Measurements from ENCODE around the gene POU2F1.

DNA sequence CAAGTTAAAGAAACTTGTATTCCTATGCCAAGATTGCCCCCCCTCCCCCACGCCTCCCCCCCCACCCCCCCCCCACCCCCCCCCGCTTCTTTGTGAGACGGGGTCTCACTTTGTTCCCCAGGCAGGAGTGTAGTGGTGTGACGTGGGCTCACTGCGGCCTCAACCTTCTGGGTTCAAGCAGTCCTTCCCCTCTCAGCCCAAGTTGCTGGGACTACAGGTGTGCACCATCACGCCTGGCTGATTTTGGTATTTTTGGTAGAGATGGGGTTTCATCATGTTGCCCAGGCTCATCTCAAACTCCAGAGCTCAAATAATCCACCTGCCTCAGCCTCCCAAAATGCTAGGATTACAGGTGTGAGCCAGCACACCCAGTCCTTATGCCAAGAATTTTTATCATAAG lies 136.6 kb downstream of the POU2F1 start:
- TF ChIP-seq, protein P1, sequence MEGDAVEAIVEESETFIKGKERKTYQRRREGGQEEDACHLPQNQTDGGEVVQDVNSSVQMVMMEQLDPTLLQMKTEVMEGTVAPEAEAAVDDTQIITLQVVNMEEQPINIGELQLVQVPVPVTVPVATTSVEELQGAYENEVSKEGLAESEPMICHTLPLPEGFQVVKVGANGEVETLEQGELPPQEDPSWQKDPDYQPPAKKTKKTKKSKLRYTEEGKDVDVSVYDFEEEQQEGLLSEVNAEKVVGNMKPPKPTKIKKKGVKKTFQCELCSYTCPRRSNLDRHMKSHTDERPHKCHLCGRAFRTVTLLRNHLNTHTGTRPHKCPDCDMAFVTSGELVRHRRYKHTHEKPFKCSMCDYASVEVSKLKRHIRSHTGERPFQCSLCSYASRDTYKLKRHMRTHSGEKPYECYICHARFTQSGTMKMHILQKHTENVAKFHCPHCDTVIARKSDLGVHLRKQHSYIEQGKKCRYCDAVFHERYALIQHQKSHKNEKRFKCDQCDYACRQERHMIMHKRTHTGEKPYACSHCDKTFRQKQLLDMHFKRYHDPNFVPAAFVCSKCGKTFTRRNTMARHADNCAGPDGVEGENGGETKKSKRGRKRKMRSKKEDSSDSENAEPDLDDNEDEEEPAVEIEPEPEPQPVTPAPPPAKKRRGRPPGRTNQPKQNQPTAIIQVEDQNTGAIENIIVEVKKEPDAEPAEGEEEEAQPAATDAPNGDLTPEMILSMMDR (IDR thresholded peaks at IDR 0.05; ENCODE audit: low read depth, low read length, missing input control): no peak
- TF ChIP-seq RXRA (IDR thresholded peaks at IDR 0.05) (no peak), EGR1 (IDR thresholded peaks at IDR 0.05; ENCODE audit: low read depth in 2 of 2) (no peak), GABPA (IDR thresholded peaks at IDR 0.05 in 1 of 2, conservative IDR thresholded peaks at IDR 0.05 in 1 of 2) (no peak), TAF1 (conservative IDR thresholded peaks at IDR 0.05) (no peak), RAD21 (IDR thresholded peaks at IDR 0.05) (no peak), JUND (IDR thresholded peaks at IDR 0.05) (no peak)
